ENCODE results near the gene UGT1A7.

DNA sequence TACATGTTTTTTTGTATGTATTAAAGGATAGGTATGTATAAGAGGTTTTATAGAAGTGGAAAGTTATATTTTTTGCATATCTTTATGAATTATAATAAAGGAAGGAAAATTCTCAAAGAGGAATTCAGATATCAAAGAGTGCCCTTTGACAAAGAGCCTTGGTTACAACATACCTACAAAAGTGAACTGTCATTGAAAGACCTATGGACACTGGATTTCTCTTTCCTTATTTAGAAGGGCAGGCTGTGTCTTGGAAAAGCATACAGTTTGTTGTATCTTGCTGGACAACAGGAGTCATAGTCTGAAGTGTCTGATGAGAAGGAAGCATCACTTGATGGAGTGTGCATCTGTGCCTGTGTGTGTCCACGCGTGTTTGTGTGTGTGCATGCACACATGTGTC, 30.3 kb upstream of the UGT1A7 start:
- no peak for TF ChIP-seq EZH2 (IDR thresholded peaks at IDR 0.05; ENCODE audit: borderline replicate concordance, low read depth, low read length, severe bottlenecking)
- TF ChIP-seq, protein P1, sequence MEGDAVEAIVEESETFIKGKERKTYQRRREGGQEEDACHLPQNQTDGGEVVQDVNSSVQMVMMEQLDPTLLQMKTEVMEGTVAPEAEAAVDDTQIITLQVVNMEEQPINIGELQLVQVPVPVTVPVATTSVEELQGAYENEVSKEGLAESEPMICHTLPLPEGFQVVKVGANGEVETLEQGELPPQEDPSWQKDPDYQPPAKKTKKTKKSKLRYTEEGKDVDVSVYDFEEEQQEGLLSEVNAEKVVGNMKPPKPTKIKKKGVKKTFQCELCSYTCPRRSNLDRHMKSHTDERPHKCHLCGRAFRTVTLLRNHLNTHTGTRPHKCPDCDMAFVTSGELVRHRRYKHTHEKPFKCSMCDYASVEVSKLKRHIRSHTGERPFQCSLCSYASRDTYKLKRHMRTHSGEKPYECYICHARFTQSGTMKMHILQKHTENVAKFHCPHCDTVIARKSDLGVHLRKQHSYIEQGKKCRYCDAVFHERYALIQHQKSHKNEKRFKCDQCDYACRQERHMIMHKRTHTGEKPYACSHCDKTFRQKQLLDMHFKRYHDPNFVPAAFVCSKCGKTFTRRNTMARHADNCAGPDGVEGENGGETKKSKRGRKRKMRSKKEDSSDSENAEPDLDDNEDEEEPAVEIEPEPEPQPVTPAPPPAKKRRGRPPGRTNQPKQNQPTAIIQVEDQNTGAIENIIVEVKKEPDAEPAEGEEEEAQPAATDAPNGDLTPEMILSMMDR (IDR thresholded peaks at IDR 0.05; ENCODE audit: borderline replicate concordance, extremely low read depth, low read length, poor library complexity, severe bottlenecking), result no peak

Measured in DND-41 (cell line).